GM21526 (cell line): Measurements from ENCODE around the gene GNPAT.

Experiments
- ATAC-seq: cut with Tn5 transposase; IDR thresholded peaks from one replicate; pipeline ENCODE4 v1.9.1; 2021; ENCODE audit warnings: moderate library complexity; ENCODE audit not compliant: unreplicated experiment, low FRiP score

GNPAT gene

GRCh38 chr1:231313661-231314060 is 72.6 kb downstream of the GNPAT start:
- no peak for ATAC-seq

GRCh38 chr1:231315887-231316286 is 74.9 kb downstream of the GNPAT start:
- no peak for ATAC-seq

DNA sequence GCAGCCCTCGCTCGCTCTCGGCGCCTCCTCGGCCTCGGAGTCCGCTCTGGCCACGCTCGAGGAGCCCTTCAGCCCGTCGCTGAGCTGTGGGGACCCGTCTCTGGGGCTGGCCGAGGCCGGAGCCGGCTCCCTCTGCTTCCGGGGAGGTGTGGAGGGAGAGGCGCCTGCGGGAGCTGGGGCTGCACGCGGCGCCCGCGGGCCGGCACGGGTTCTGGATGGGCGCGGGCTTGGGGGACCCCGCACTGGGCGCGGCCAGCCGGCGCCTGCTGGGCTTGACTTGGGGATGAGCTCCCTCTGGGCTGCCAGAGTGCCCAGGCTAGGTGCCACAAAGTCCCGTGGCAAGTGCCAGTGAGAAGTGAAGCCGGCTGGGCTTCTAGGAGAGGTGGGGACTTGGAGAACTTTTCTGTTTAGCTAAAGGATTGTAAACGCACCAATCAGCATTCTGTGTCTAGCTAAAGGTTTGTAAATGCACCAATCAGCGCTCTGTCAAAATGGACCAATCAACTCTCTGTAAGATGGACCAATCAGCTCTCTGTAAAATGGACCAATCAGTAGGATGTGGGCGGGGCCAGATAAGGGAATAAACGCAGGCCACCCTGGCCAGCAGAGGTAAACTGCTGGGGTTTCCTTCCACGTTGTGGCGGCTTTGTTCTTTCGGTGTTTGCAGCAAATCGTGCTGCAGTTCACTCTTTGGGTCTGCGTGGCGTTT is 76.4 kb downstream of the GNPAT start:
- ATAC-seq = no peak

- no peak for ATAC-seq
Observed at GRCh38 chr1:231318015-231318355, 77.0 kb downstream of the GNPAT start.

DNA sequence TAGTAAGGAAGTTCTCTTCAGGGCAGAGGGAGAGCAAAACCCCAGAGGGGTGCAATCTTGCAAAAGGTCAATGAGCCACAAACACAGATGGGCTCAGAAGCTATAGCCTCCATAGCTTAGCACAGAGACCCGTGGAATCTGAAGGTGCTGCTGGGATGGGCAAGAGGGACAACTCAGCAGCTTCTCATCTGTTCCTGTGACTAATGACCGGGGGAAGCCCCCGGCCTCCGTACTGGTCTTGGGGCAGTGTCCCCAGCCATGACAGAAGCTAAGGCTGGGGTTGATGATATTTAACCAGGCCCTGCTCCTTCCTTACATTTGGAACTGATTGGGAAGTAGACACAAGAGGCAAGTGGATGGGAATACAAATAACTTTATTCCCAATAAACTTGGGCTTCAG is 77.6 kb downstream of the GNPAT start:
- ATAC-seq = no peak

DNA sequence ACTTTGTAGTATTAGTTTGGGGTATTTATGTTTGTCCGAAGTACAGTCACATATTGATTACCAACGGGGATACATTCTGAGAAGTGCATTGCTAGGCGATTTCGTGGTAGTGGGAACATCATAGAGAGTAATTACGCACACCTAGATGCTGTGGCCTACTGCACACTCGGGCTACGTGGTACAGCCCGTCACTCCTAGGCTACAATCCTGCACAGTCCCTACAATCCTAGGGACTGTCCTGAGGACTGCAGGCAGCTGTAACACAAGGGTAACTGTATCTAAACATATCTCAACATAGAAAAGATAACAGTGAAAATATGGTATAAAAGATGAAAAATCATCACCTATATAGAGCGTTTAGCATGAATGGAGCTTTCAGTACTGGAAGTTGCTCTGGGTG is 78.1 kb downstream of the GNPAT start:
- ATAC-seq = no peak

- ATAC-seq = no peak
Observed at GRCh38 chr1:231322880-231323530, 82.0 kb downstream of the GNPAT start.

DNA sequence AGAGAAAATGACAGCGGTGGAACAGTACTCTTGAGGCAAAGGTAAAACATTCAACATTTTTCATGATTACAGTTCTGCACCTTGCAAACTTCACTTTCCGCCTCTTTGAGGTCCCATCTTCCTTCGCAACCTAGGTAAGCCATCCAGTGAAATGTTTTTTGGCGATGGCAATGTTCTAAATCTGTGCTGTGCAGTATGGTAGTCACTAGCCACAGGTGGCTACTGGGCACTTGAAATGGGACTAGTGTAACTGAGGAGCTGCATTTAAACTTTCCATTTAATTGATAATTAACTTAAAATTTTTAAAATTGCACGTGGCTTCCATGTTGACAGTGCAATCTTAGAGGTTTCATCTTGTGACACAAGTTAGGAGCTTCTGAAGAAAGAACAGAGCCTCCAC is 83.6 kb downstream of the GNPAT start:
- no peak for ATAC-seq

DNA sequence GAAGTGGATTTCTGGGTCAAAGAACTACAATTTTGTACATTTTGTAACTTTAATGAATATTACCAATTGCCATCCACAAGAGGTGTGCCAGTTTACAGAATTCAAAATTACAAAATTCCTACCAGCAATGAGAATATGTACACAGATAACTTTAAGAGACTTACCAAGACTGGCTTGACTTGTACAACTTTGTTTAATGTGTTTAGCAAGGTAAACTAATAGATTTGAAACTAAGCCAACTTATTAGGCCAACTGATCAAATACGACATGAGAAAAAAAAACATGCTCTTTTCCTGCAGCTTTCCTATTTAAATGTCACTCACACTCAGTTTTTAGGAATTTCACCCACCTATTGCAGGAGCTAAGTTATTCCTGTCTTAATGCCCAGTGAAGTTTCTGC is 85.2 kb downstream of the GNPAT start:
- no peak for ATAC-seq
